Large intestine (tissue), 3 donors: Measurements from ENCODE around the gene NELL1. TPM values are rescaled to one million over a fixed set of nuclear protein-coding genes. Genes with fewer than 3 reads are reported as not detected.
A peak's percentile ranks its signal among the peaks of the same experiment; 100 is the strongest.

Experiments
- DNase-seq, 2 donors: peaks; one replicate each; pipeline versions ENCODE4 v3.0.0 to v3.0.0-alpha.2; 2013
- H3K27ac ChIP-seq: one replicate; pipeline ENCODE4 v1.5.1; 2013; ENCODE audit warnings: low read length
- H3K27me3 ChIP-seq: 2 replicates; pipeline ENCODE4 v1.6.1; 2013; ENCODE audit warnings: low read length; ENCODE audit not compliant: control insufficient read depth, insufficient read depth
- H3K36me3 ChIP-seq: 2 replicates; pipeline ENCODE4 v1.6.1; 2013; ENCODE audit warnings: low read length; ENCODE audit not compliant: control insufficient read depth, insufficient read depth
- H3K4me1 ChIP-seq: one replicate; pipeline ENCODE4 v1.6.1; 2013; ENCODE audit warnings: low read length; ENCODE audit not compliant: control insufficient read depth, insufficient read depth
- H3K4me3 ChIP-seq: one replicate; pipeline ENCODE4 v1.5.1; 2013; ENCODE audit warnings: low read length
- H3K9me3 ChIP-seq: one replicate; pipeline ENCODE4 v1.6.1; 2013; ENCODE audit warnings: mild to moderate bottlenecking, low read depth, low read length, moderate library complexity; ENCODE audit not compliant: control insufficient read depth
- WGBS: methylation state at CpG from one replicate; pipeline ENCODE4 v1.1.5; 2013; ENCODE audit warnings: low lambda C conversion rate; ENCODE audit not compliant: insufficient coverage; 5-methylcytosine and 5-hydroxymethylcytosine counted together
- polyA plus RNA-seq: library from polyadenylated mRNA; unstranded; fragments of 120-200 nt; gene quantifications from one replicate; pipeline ENCODE4 v1.2.1, GENCODE V29; 2013

Gene NELL1
- polyA plus RNA-seq, 1 donor: 5.1 TPM

- no peak overlapping the region for H3K27ac ChIP-seq
- no CpG with 5 or more reads among the region's 3 CpGs for WGBS
- H3K27me3 ChIP-seq: no peaks in the 10 kb centered on the region
- H3K4me1 ChIP-seq: no peaks in the 10 kb centered on the region
- no peaks in the 10 kb centered on the region for H3K9me3 ChIP-seq
- no peaks in the 10 kb centered on the region for H3K36me3 ChIP-seq
- DNase-seq: no peak
- H3K4me3 ChIP-seq: no peak overlapping the region
Observed at GRCh38 chr11:20712912-20713311, 43.5 kb downstream of the NELL1 start.

- Histone ChIP-seq H3K9me3 (no peaks in the 10 kb centered on the region), H3K27ac (no peak overlapping the region), H3K36me3 (no peaks in the 10 kb centered on the region), H3K27me3 (no peaks in the 10 kb centered on the region), H3K4me1 (no peaks in the 10 kb centered on the region), H3K4me3 (no peak overlapping the region)
- WGBS: no CpG with 5 or more reads among the region's 1 CpG
- DNase-seq: no peak
Observed at GRCh38 chr11:20715464-20715863, 46.1 kb downstream of the NELL1 start.

GRCh38 chr11:20715931-20716330 lies 46.5 kb downstream of the NELL1 start:
- 100% methylated on average over 1 of the region's 3 CpGs for WGBS
- Histone ChIP-seq H3K4me3 (no peak overlapping the region), H3K4me1 (no peaks in the 10 kb centered on the region), H3K27me3 (no peaks in the 10 kb centered on the region), H3K9me3 (no peaks in the 10 kb centered on the region), H3K27ac (no peak overlapping the region), H3K36me3 (no peaks in the 10 kb centered on the region)
- no peak for DNase-seq

- WGBS: 25% methylated on average over 1 of the region's 2 CpGs
- DNase-seq: no peak
- Histone ChIP-seq H3K4me3 (no peak overlapping the region), H3K4me1 (no peaks in the 10 kb centered on the region), H3K36me3 (no peaks in the 10 kb centered on the region), H3K9me3 (no peaks in the 10 kb centered on the region), H3K27ac (no peak overlapping the region), H3K27me3 (no peaks in the 10 kb centered on the region)
Observed at GRCh38 chr11:20719821-20720220, 50.4 kb downstream of the NELL1 start.

- Histone ChIP-seq H3K27ac (no peak overlapping the region), H3K9me3 (no peaks in the 10 kb centered on the region), H3K4me3 (no peak overlapping the region), H3K36me3 (no peaks in the 10 kb centered on the region), H3K4me1 (no peaks in the 10 kb centered on the region), H3K27me3 (no peaks in the 10 kb centered on the region)
- no peak for DNase-seq
- WGBS: no CpG with 5 or more reads among the region's 1 CpG
Observed at GRCh38 chr11:20723366-20723765, 54.0 kb downstream of the NELL1 start.

GRCh38 chr11:20729597-20730105 lies 60.3 kb downstream of the NELL1 start:
- H3K27me3 ChIP-seq: no peaks in the 10 kb centered on the region
- DNase-seq: peak in 1 of 2 donors; percentile 7
- no peak overlapping the region for H3K4me3 ChIP-seq
- no peak overlapping the region for H3K27ac ChIP-seq
- H3K4me1 ChIP-seq: no peaks in the 10 kb centered on the region
- 100% methylated on average over 1 of the region's 4 CpGs for WGBS
- no peaks in the 10 kb centered on the region for H3K36me3 ChIP-seq
- H3K9me3 ChIP-seq: no peaks in the 10 kb centered on the region

GRCh38 chr11:20731676-20732215 lies 62.4 kb downstream of the NELL1 start:
- Histone ChIP-seq H3K36me3 (no peaks in the 10 kb centered on the region), H3K27me3 (no peaks in the 10 kb centered on the region), H3K27ac (no peak overlapping the region), H3K9me3 (no peaks in the 10 kb centered on the region), H3K4me3 (no peak overlapping the region), H3K4me1 (no peaks in the 10 kb centered on the region)
- DNase-seq: no peak
- no CpG with 5 or more reads among the region's 5 CpGs for WGBS

GRCh38 chr11:20739107-20739506 lies 69.7 kb downstream of the NELL1 start:
- Histone ChIP-seq H3K9me3 (no peaks in the 10 kb centered on the region), H3K4me3 (no peak overlapping the region), H3K36me3 (no peaks in the 10 kb centered on the region), H3K27me3 (no peaks in the 10 kb centered on the region), H3K27ac (no peak overlapping the region), H3K4me1 (no peaks in the 10 kb centered on the region)
- no peak for DNase-seq
- WGBS: no CpG with 5 or more reads among the region's 8 CpGs

GRCh38 chr11:20739577-20739976 lies 70.2 kb downstream of the NELL1 start:
- H3K36me3 ChIP-seq: no peaks in the 10 kb centered on the region
- no peak overlapping the region for H3K4me3 ChIP-seq
- no peaks in the 10 kb centered on the region for H3K9me3 ChIP-seq
- DNase-seq: no peak
- H3K4me1 ChIP-seq: no peaks in the 10 kb centered on the region
- no peak overlapping the region for H3K27ac ChIP-seq
- 0% methylated on average over 1 of the region's 4 CpGs for WGBS
- H3K27me3 ChIP-seq: no peaks in the 10 kb centered on the region

GRCh38 chr11:20754933-20755332 lies 85.5 kb downstream of the NELL1 start:
- Histone ChIP-seq H3K36me3 (no peaks in the 10 kb centered on the region), H3K27ac (no peak overlapping the region), H3K4me1 (no peaks in the 10 kb centered on the region), H3K9me3 (no peaks in the 10 kb centered on the region), H3K4me3 (no peak overlapping the region), H3K27me3 (no peaks in the 10 kb centered on the region)
- WGBS: no CpG with 5 or more reads among the region's 6 CpGs
- DNase-seq: no peak

- no peak for DNase-seq
- Histone ChIP-seq H3K9me3 (no peaks in the 10 kb centered on the region), H3K36me3 (no peaks in the 10 kb centered on the region), H3K27ac (no peak overlapping the region), H3K4me1 (no peaks in the 10 kb centered on the region), H3K4me3 (no peak overlapping the region), H3K27me3 (no peaks in the 10 kb centered on the region)
- 100% methylated on average over 1 of the region's 2 CpGs for WGBS
Observed at GRCh38 chr11:20759541-20759940, 90.2 kb downstream of the NELL1 start.
